Measurements from ENCODE around the gene RFX8. TPM values are rescaled to one million over a fixed set of nuclear protein-coding genes. Genes with fewer than 3 reads are reported as not detected.

RFX8 gene
- total and polyA plus RNA-seq, 9 of the 15 experiments (the other 6 are each of a cell fraction or from before 2014, with no cell fraction given): not detected

DNA sequence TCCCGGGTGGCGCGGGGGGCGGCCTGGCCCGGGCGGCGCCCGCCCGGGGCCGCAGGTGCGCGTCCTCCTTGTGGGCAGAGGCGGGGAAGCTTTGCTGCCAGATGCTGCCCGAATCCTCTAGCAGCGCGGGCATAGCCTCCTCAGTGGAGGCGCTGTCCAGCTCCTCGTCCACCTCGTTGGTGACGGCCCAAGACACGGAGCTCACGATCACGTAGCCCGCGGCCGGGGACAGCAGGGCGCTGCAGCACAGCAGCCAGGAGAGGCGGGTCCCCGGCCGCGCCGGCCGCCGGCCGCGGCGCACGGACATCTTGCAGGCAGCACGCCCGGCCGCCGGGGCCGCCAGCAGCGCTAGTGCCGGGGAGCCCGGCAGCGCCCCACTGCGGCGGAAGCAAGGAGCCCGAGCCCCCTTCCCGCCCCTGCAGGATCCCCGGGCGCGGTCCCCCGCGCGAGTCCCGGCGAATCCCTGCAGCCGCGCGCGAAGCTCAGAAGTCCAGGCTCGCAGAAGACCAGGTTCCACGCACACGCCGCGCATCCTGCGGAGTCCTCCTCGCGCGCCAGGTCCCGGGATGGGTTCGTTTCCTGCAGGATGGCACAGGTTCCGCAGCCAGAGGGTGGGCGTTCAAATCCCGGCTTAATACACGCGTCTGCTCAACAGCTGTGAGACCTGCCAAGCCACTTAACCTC is 87.6 kb downstream of the RFX8 start, which contains the start of gene CREG2:
TSS of gene CREG2 (minus strand) at position 353 of the 684 bp plus-strand sequence. CDS start at position 307, 46 bp downstream.
- Histone ChIP-seq H3K9ac (ENCODE audit: insufficient read depth in 1 of 2, low read depth in 2 of 2, low read length in 2 of 2) (no peak within 1 kb of the TSS; a peak in 1 of 4 replicates), H3K4me2 (ENCODE audit: insufficient read depth, low read length) (no peak within 1 kb of the TSS), H3K4me3 (no peak within 1 kb of the TSS), H3K79me2 (ENCODE audit: control insufficient read depth, insufficient read depth, low read length) (no peaks in the 10 kb centered on the region), H3K36me3 (ENCODE audit: control insufficient read depth, insufficient read depth, low read length) (no peaks in the 10 kb centered on the region), H3K27me3 (ENCODE audit: control insufficient read depth in 2 of 2, insufficient read depth in 2 of 2, low read length in 2 of 2) (peaks cover 18 to 33% of the 10 kb centered on the region in 2 experiments; a peak in 4 of 5 replicates), H3K27ac (ENCODE audit: extremely low read depth, low read depth, low read length) (no peak within 1 kb of the TSS), H3K9me3 (replicated peaks; ENCODE audit: control insufficient read depth, insufficient read depth, low read depth, low read length) (no peaks in the 10 kb centered on the region), H4K20me1 (replicated peaks; ENCODE audit: control insufficient read depth, insufficient read depth, low read length) (no peaks in the 10 kb centered on the region), H3K4me1 (replicated peaks in 1 of 2; ENCODE audit: control insufficient read depth in 2 of 2, insufficient read depth in 2 of 2, low read length in 2 of 2) (peaks cover 0 to 10% of the 10 kb centered on the region in 2 experiments; a peak in 2 of 5 replicates), H3K9me1 (ENCODE audit: control insufficient read depth, insufficient read depth, low read length) (peaks cover 2% of the 10 kb centered on the region), H2AFZ (ENCODE audit: low read depth, low read length) (no peak within 1 kb of the TSS)
- FAIRE-seq: no peak
- DNase-seq (ENCODE audit: extremely low read depth in 1 of 4, low spot score in 3 of 4): peak; percentile 14 to 44 (median 19)
- intact Hi-C loops (cut with micrococcal nuclease): loop anchor here (1.0 kb wide), 1 partner anchor 47 kb away; no protein-coding TSS in a partner anchor
- WGBS (ENCODE audit: insufficient coverage, low coverage, missing lambda C conversion rate): 11% methylated on average over 49 of the region's 79 CpGs
- no TSS peak for BruUV-seq (replicated peaks)
- in situ Hi-C loops (cut with MboI): no loop called here
- peak; percentile 89 for ATAC-seq
- ChIA-PET POLR2A (interaction anchor here (0.6 to 1.3 kb wide), 3 partner anchors 9 to 31 kb away, joined by 3 read pairs; no protein-coding TSS in a partner anchor), CTCF (ENCODE audit: low intra/inter-chr PET ratio) (interaction anchor here (0.6 kb wide), 1 partner anchor 375 kb away, joined by 3 read pairs; no protein-coding TSS in a partner anchor)
- peak; percentile 73; the same call in 1 of the 2 replicates for TF ChIP-seq ZBTB7A (IDR thresholded peaks at IDR 0.05; ENCODE audit: borderline replicate concordance, control insufficient read depth, low read depth, low read length)
- TF ChIP-seq MBD2 (IDR thresholded peaks at IDR 0.05; ENCODE audit: borderline replicate concordance, low read depth): no peak
- peak in 1 of 2 experiments; percentile 24; a peak in 2 of 4 replicates for TF ChIP-seq RAD21 (CRISPR knock-in tag; conservative IDR thresholded peaks at IDR 0.05 in 1 of 2, IDR thresholded peaks at IDR 0.05 in 1 of 2)
- TF ChIP-seq, protein P1, sequence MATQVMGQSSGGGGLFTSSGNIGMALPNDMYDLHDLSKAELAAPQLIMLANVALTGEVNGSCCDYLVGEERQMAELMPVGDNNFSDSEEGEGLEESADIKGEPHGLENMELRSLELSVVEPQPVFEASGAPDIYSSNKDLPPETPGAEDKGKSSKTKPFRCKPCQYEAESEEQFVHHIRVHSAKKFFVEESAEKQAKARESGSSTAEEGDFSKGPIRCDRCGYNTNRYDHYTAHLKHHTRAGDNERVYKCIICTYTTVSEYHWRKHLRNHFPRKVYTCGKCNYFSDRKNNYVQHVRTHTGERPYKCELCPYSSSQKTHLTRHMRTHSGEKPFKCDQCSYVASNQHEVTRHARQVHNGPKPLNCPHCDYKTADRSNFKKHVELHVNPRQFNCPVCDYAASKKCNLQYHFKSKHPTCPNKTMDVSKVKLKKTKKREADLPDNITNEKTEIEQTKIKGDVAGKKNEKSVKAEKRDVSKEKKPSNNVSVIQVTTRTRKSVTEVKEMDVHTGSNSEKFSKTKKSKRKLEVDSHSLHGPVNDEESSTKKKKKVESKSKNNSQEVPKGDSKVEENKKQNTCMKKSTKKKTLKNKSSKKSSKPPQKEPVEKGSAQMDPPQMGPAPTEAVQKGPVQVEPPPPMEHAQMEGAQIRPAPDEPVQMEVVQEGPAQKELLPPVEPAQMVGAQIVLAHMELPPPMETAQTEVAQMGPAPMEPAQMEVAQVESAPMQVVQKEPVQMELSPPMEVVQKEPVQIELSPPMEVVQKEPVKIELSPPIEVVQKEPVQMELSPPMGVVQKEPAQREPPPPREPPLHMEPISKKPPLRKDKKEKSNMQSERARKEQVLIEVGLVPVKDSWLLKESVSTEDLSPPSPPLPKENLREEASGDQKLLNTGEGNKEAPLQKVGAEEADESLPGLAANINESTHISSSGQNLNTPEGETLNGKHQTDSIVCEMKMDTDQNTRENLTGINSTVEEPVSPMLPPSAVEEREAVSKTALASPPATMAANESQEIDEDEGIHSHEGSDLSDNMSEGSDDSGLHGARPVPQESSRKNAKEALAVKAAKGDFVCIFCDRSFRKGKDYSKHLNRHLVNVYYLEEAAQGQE (IDR thresholded peaks at IDR 0.05; ENCODE audit: borderline replicate concordance): peak; percentile 15; the same call in 1 of the 2 replicates
- TF ChIP-seq, protein P1 (CRISPR knock-in tag; IDR thresholded peaks at IDR 0.05; ENCODE audit: low read depth): no peak
- TF ChIP-seq, protein P2, sequence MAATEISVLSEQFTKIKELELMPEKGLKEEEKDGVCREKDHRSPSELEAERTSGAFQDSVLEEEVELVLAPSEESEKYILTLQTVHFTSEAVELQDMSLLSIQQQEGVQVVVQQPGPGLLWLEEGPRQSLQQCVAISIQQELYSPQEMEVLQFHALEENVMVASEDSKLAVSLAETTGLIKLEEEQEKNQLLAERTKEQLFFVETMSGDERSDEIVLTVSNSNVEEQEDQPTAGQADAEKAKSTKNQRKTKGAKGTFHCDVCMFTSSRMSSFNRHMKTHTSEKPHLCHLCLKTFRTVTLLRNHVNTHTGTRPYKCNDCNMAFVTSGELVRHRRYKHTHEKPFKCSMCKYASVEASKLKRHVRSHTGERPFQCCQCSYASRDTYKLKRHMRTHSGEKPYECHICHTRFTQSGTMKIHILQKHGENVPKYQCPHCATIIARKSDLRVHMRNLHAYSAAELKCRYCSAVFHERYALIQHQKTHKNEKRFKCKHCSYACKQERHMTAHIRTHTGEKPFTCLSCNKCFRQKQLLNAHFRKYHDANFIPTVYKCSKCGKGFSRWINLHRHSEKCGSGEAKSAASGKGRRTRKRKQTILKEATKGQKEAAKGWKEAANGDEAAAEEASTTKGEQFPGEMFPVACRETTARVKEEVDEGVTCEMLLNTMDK (IDR thresholded peaks at IDR 0.05; ENCODE audit: borderline replicate concordance, insufficient read depth, low read depth, low read length, poor library complexity, severe bottlenecking): peak; percentile 29
- TF ChIP-seq, protein P3, sequence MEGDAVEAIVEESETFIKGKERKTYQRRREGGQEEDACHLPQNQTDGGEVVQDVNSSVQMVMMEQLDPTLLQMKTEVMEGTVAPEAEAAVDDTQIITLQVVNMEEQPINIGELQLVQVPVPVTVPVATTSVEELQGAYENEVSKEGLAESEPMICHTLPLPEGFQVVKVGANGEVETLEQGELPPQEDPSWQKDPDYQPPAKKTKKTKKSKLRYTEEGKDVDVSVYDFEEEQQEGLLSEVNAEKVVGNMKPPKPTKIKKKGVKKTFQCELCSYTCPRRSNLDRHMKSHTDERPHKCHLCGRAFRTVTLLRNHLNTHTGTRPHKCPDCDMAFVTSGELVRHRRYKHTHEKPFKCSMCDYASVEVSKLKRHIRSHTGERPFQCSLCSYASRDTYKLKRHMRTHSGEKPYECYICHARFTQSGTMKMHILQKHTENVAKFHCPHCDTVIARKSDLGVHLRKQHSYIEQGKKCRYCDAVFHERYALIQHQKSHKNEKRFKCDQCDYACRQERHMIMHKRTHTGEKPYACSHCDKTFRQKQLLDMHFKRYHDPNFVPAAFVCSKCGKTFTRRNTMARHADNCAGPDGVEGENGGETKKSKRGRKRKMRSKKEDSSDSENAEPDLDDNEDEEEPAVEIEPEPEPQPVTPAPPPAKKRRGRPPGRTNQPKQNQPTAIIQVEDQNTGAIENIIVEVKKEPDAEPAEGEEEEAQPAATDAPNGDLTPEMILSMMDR (IDR thresholded peaks at IDR 0.05 in 2 of 3, conservative IDR thresholded peaks at IDR 0.05 in 1 of 3; ENCODE audit: insufficient read depth in 2 of 3, low read depth in 1 of 3, low read length in 3 of 3): peak in 2 of 3 experiments; percentile 26 to 75; a peak in 3 of 6 replicates

All from K562 (cell line).